Measurements from ENCODE around the gene MACF1.

- TF ChIP-seq ZNF296 (CRISPR knock-in tag; conservative IDR thresholded peaks at IDR 0.05) (no peak), SIN3B (IDR thresholded peaks at IDR 0.05; ENCODE audit: low read length) (no peak), EZH2 (conservative IDR thresholded peaks at IDR 0.05; ENCODE audit: low read depth, low read length) (no peak)
Measured at GRCh38 chr1:39526466-39527189, 322.1 kb downstream of the MACF1 start.

Data from HepG2 (cell line).